D721Med (cell line): Measurements from ENCODE around the gene CHRNA7.

ENCODE experiments used
- DNase-seq: peaks from one replicate; pipeline ENCODE4 v3.0.0; 2011; ENCODE audit warnings: low spot score; ENCODE audit not compliant: insufficient read length
- FAIRE-seq: peaks from 2 replicates; lab custom pipeline; 2011; peaks lifted over from hg19 to GRCh38; lab: Jason Lieb, UNC
- CTCF ChIP-seq: IDR thresholded peaks from 2 replicates; pipeline ENCODE4 v1.5.1; 2012; ENCODE audit warnings: mild to moderate bottlenecking, control low read depth; ENCODE audit not compliant: insufficient read depth; ENCODE audit errors: missing control alignments

CHRNA7 gene

DNA sequence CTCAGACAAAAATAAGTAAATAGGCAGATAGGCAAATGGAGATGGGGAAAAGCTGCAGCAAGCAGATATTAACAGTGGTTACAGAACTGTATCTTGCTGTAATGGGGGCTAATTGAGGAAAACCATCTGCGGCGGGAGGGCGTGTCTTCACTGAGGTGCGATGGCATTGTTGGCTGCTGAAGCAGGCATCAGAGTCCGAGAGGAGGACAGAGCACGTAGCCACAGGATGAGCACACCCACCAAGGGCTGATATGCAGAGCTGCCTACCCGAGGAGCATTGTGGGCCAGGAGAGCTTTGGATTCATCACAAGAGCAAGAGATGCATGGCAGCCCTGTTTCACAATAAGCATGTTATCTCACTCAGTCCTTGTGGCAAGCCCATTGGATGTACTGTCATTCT is 30.4 kb downstream of the CHRNA7 start:
- FAIRE-seq = no peak
- no peak for DNase-seq
- no peak for TF ChIP-seq CTCF

DNA sequence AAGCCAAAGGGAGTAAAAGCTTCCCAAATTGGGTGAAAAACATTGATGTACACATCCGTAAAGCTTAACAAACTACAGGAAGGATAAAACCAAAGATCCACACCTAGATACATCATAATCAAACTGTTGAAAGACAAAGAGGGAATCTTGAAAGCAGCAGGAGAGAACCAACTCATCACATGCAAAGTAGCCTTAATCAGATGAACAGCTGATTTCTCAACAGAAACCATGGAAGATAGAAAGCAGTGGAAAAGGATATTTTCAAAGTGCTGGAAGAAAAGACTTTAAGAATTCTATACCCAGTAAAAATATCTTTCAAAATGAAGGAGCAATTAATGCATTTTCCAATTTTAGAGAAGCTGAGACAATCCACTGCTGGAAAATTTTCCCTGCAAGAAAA is 36.8 kb downstream of the CHRNA7 start:
- FAIRE-seq (no peak), DNase-seq (no peak)
- no peak for TF ChIP-seq CTCF

- no peak for DNase-seq
- no peak for FAIRE-seq
- TF ChIP-seq CTCF = no peak
Observed at GRCh38 chr15:32089851-32090359, 59.6 kb downstream of the CHRNA7 start.

GRCh38 chr15:32091505-32092380 is 61.4 kb downstream of the CHRNA7 start:
- no peak for TF ChIP-seq CTCF
- FAIRE-seq = peak; percentile 53
- no peak for DNase-seq

- TF ChIP-seq CTCF = no peak
- no peak for DNase-seq
- FAIRE-seq = no peak
Observed at GRCh38 chr15:32096213-32096612, 65.9 kb downstream of the CHRNA7 start.

DNA sequence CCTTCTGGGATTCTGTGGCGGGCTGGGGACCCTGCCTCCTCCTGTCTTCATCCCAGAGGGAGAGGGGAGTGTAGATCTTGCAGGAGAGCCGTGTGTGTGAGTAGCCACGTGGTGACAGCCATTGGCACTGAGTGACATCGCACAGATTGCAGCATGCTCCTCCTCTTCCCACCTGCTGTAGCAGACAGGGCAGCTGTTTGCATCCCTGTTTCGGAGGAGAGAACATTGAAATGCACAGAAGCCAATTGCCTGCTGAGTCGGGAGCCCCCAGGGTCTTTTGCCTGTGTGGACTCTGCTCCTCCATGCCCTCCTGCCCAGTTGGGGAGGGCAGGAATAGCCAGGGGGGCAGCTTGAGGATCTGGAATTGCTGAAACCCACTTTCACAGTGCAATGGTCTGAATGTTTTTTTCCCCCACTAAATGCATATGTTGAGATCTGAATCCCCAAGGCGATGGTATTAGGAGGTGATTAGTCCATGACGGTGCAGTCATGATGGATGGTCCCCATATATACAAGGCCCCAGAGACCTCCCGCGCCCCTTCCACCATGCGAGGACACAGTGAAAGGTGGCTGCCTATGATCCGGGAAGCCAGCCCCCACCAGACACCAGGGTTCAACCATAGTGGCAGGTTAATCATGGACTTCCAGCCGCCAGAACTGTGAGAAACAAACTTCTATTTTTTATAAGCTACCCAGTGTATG is 66.8 kb downstream of the CHRNA7 start:
- FAIRE-seq = peak; percentile 21

More for the DNA sequence above, 66.8 kb downstream of the CHRNA7 start:
- DNase-seq = no peak
- TF ChIP-seq CTCF = no peak
